ENCODE measurements around the gene PRKACA.
A peak's percentile ranks its signal among the peaks of the same experiment; 100 is the strongest.
"Not testable (repeated sequence)": the region's sequence is repeated elsewhere in the genome, so short reads cannot be mapped to it uniquely, and the experiment has no call there.

PRKACA gene

DNA sequence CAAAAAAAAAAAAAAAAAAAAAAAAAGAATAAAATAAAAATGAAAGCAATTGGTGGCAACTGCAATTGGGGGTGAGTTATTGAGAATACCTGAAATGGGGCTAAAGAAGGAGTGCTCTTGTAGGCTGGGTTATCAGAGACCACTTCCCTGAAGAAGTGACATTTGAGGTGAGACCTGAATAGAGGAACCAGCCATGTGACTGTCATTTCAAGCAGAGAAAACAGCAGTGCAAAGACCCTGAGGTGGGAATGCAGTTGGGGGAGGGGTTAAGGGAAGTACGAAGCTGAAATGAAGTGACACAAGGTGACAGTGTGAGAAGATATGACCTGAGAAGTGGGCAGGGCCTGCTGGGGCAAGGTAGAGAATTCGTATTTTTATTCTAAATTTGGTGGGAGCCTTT lies 51.4 kb downstream of the PRKACA start:
- no peak for DNase-seq

DNA sequence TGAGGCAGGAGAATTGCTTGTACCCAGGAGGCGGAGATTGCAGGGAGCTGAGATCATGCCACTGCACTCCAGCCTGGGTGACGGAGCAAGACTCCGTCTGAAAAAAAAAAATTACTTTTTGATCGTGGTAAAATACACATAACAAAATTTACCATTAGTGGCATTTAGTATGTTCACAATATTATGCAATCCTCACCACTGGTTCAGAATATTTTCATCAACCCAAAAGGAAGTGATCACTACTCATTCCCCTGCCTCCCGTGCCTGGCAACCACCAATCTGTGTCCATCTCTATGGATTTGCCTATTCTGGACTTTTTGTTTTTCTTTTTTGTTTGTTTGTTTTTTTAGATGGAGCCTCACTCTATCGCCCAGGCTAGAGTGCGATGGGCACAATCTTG lies 54.5 kb downstream of the PRKACA start:
- no peak for DNase-seq

- no peak for DNase-seq
These were observed 55.1 kb downstream of the PRKACA start for GRCh38 chr19:14062558-14062855.

DNA sequence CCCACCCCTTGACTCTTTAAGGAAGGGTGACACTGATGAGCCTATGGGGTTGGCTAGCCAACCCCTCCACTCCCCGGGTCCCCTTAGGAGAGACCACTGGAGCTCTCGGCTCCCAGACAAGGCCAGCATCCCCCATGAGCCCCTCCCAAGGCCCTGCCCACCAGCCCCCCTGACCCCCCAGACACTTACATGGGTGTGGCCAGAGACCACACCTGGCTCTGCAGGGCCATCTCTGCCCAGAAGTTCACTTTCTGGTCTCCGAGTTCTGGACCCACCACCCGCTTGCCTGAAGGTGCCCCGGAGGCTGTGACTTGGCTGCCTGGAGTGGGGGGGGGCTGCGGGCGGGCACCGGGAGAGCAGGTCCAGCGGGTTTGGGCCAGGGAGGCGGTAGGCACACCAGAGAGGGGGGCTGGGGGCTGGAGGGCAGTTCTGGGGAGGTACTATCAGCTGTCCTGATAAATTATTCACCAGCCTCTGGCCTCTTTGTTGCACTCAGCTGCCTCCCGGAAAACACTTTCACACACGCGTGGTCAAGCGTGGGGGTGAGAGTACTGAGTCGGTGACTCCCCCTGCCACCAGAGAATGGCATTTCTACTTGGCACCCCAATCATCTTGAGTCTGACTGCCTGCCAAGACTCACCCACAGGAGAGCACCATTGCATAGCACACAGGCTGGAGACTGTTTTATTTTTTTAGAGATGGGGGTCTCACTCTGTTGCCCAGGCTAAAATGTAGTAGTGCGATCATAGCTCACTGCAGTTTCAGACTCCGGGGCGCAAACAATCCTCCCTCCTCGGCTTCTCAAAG lies 55.6 kb downstream of the PRKACA start, which contains the start of gene PALM3:
TSS of gene PALM3 (minus strand) at position 326 of the 807 bp plus-strand sequence. CDS start at position 230, 96 bp downstream.
- no peak for DNase-seq

GRCh38 chr19:14061081-14061749 lies 56.3 kb downstream of the PRKACA start:
- no peak for DNase-seq

GRCh38 chr19:14059652-14060155 lies 57.9 kb downstream of the PRKACA start:
- no peak for DNase-seq

GRCh38 chr19:14059093-14059480 lies 58.5 kb downstream of the PRKACA start:
- DNase-seq = peak; percentile 41 to 54

DNA sequence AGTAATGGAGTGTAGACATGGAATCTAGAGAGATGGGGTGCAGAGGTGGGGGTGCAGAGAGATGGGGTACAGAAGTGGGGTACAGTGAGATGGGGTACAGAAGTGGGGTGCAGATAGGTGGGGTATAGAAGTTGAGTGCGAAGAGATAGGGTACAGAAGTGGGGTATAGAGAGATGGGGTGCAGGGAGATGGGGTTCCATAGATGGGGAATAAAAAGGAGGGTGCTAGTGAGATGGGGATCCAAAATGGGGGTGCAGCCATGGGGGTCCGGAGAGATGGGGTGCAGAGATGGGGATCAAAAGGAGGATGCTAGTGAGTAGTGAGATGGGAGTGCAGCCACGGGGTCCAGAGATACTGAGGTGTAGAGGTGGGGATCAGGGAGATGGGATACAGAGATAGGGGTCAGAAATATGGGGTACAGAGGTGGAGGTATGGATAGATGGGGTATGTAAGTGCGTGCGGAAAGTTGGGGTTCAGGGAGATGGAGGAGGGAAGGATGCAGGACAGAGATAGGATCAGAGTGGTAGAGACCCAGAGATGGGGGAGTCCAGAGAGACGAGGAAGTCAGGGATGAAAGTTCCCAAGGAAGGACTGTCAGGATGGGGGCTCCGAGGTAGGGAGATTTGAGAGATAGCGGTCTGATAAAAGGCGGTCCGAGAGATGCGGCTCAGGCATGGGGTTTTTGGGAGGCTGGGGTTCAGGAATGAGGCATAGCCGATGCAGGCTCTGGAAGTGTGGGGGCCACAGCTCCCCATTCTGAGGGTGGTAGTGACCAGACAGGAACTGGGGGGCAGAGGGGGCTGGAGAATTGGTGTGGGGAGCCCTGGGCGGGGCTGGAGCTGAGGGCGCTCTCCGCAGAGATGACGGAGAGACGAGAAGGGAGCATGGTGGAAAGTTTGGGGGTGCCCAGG lies 59.1 kb downstream of the PRKACA start:
- DNase-seq = no peak

DNA sequence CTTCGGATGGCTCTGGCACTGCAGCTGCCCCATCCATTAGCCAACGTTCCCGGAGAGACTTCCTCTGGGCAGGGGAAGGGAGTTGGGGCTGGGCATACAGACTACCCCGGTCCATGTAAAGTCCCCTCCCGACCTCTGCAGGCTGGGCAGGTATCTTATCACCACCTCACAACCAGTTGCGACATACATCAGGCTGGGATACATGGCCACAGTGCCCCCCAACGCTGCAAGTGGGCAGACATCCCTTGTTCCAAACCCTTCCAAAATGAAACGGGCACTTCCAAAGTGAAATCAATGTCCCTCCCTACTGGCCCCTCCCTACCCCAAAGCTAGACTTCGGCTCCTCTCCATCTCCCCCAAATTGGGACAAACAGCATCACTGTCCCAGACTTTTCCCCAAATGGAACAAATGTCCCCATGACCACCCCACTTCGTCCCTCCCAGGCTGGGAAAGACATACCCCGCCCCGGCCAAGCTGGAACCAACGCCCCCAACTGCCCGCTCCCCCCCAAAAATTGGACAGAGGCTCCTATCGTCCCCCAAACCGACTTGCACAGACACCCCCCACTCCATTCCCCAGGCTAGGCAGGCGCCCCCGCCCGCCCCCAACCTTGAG lies 60.7 kb downstream of the PRKACA start:
- no peak for DNase-seq

DNA sequence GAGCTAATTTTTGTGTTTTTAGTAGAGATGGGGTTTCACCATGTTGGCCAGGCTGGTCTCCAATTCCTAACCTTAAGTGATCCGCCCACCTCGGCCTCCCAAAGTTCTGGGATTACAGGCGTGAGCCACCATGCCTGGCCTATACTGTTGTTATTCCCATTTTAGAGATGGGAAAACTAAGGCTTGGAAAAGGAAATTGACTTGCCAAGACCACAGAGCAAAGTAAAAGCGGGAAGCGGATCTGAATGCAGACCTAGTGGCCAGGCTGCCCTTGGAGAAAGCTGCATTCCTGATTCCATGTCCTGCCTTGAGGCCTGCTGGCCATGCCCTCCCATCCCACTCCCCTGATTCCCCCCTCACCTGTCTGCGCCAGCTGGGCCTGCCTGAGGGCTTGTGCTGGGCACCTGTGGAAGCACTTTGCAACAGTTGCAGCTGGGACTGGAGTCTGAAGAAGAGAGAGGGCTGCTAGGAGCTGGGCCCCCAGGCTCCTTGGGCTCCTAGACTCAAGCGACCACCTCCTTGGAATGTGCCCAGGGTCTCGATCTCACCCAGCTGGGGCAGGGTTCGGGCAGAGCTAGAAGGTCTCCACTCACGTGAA lies 61.4 kb downstream of the PRKACA start:
- no peak for DNase-seq

DNA sequence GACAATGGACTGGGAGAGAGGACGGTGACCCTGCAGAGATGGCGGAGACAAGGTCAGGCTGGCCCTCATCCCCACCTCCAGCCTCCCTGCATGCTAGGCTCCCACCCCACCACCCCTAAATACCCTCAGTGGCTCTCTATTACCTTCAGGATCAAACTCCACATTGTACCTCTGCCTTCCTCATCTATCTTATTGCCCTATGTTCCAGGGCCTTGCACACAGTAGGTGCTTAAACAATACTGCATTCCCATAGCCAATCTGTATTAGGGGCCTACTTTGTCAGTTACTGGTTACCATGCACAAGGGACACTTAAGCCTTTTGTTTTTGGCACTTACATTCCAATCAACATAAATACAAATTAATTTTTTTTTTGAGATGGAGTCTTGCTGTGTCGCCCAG lies 62.2 kb downstream of the PRKACA start:
- DNase-seq = no peak

- no peak for DNase-seq
These were observed 62.8 kb downstream of the PRKACA start for GRCh38 chr19:14054721-14055120.

DNA sequence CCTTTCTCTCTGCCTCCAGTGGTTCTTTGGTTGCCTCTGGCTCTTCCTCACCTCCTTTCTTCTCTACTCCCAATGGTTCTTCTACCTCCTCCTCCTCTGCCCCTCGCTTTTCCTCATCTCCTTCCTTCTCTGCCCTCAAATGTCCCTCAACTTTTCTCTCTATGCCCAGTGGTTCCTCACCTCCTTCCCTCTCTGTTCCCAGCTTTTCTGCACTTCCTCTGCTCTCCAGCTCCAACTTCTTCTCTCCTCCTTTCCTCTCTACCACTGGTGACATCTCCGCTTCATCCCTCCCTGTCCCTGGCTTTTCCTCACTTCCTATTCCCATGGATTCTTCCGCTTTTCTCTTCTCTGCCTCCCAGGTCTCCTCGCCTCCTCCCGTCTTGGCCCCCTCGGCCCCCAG lies 63.5 kb downstream of the PRKACA start:
- no peak for DNase-seq

DNA sequence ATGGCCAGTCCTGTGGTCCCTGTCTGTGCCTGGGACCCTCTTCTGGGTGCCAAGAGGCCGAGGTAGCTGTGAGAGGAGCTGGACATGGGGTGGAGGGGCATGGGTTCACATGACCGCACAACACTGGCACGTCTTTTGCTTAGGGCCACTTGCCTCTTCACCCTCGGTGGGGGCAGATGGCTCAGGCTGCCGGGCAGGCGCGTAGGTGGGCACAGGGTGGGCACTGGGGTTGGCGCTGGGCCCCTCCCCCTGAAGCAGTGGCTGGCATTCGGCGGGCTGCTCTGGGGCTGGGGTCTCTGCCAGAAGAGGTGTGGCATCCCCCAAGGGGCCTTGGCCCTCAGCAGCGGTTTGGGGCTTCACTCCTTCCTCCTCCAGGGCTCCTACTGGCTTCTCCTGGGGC lies 64.1 kb downstream of the PRKACA start:
- DNase-seq = no peak

GRCh38 chr19:14053032-14053431 lies 64.5 kb downstream of the PRKACA start:
- no peak for DNase-seq

- no peak for DNase-seq
These were observed 65.1 kb downstream of the PRKACA start for GRCh38 chr19:14052470-14052869.

GRCh38 chr19:14051980-14052379 lies 65.6 kb downstream of the PRKACA start:
- no peak for DNase-seq

DNA sequence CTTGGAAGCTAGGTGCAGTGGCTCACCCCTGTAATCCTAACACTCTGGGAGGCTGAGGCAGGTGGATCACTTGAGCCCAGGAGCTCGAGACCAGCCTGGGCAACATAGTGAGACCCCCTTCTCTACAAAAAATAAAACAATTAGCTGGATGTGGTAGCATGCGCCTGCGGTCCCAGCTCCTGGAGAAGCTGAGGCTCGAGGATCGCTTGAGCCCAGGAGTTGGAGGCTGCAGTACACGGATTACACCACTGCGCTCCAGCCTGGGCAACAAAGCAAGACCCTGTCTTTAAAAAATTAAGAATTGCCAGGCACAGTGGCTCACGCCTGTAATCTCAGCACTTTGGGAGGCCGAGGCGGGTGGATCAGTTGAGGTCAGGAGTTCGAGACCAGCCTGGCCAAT lies 66.6 kb downstream of the PRKACA start:
- DNase-seq = not testable (repeated sequence)

GRCh38 chr19:14050512-14050911 lies 67.0 kb downstream of the PRKACA start:
- no peak for DNase-seq

GRCh38 chr19:14048443-14049153 lies 69.0 kb downstream of the PRKACA start:
- peak; percentile 76 to 79 for DNase-seq

GRCh38 chr19:14047866-14048265 lies 69.7 kb downstream of the PRKACA start:
- not testable (repeated sequence) for DNase-seq

All from stimulated activated CD4-positive, alpha-beta T cell treated with anti-CD3 and anti-CD28 coated beads, Interleukin-2, amount 100 ng/mL, for 48 hours (primary cell).